Stimulated activated CD4-positive, alpha-beta T cell treated with anti-CD3 and anti-CD28 coated beads, TNF-alpha, amount 100 ng/mL, for 24 hours (primary cell): ENCODE measurements around the gene CPA5.

Experiments used
- DNase-seq, 3 experiments: peaks; one replicate each; pipeline ENCODE4 v3.0.0-alpha.2; 2020; ENCODE audit warnings: low read depth in 3 of 3

The CPA5 gene

DNA sequence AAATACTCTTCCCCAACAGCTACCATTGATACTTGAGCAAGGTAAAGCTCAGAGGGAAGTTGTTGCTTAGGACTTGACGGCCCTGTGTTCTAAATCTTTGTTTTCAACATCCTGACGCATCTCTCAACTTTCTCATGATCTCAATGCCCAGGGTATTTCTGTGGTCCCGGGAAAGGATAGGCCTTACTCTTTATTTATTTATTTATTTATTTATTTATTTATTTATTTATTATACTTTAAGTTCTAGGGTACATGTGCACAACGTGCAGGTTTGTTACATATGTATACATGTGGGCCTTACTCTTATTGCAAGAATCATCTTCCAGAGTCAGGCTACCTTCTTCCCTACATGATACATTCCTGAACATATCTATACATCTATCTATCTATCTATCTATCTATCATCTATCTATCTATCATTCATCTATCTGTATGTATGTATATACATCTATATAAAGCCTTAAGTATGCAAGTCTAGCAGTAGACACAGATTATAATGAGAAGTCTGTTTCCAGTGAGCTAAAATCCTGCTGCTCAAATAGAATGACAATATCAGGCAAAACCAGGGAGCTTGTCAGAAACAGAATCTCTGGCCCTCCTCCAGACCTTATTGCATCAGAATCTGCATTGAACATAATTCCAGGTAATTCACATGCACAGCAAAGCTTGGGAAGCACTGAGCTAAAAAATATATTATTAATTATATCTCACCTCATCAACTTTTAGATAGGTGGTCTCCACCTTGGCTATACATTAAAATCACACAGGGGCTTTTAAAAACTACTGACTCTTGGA lies 12.2 kb upstream of the CPA5 start:
- no peak for DNase-seq

DNA sequence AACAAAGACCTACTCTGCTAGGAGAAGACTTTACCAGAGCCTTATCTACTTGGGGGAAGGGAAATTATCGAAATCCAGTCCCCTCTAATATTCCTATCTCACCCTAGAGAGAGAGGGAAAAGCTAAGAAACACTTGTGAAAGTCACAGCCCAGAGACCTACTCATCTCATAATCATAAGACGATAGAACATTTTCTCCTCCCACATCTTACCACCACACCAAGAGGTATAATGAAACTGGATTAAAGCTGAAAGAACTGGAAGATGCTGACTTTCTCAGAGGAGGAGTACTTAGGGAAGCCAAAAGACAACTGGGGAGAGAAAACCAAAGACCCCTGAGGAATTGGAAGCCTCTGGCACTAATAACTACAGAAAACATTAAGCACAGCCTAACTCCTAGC lies 10.8 kb upstream of the CPA5 start:
- no peak for DNase-seq

GRCh38 chr7:130334274-130334673 lies 10.3 kb upstream of the CPA5 start:
- DNase-seq: no peak

- no peak for DNase-seq
Measured at GRCh38 chr7:130337410-130337971, 7.1 kb upstream of the CPA5 start.

DNA sequence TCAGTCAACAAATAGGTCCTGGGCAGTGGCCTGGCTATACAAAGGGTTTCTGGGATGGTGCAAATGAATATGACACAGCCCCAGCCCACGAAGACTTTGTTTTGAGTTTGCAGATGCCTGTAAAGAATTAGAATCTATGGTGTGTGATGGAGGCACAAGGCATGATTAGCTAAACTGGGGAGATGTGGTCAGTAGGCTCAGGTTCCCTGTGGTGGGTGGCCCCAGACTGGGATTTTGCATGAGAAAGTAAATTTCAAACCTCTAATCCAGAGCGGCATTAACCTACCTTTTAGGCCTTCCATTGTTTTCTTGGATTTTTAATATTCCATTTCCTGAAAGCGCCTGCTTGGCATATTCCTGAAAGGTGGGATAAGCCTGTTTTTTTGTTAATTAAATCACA lies 6.4 kb upstream of the CPA5 start:
- no peak for DNase-seq

- DNase-seq: no peak
Measured at GRCh38 chr7:130341882-130342281, 2.7 kb upstream of the CPA5 start.

- no peak for DNase-seq
Measured at GRCh38 chr7:130342701-130343380, 1.8 kb upstream of the CPA5 start.

DNA sequence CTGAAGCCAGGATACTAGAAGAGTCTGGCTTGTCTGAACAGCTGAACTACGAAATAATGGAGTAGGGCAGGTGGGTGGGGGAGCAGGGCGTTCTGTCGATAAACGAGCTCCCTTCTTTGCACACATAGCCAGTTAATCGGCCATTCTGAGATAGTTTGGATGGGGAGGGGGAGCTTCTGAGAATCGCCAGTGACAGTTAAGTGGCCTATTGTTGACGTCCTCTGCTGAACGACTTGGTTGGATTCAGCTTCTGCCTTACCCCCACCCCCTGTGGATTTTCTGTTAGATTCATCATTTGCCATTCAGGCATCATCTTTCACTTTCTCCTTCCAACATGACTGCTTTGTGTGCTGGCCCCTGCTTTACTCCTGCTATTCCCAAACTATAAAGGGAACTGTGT lies 520 bp downstream of the CPA5 start:
- DNase-seq: no peak

DNA sequence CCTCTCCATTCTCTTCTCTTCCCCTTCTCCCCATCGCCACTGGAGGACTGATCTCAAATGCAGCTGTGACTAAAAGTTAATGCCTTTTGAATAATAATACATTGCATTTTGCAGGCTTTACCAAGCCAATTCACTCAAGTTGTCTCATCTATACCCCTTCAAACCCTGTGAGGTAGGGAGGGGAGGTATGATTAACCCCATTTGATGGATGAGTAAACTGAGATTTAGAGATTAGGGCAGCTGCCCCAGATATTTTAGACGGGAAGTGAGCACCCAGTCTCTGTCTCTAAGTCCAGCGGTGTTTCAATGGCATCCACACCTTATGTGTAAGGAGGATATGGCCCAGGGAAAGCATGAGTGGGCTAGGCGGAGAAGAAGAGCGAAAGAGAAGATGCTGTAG lies 1.1 kb downstream of the CPA5 start:
- no peak for DNase-seq

GRCh38 chr7:130346177-130346905 lies 1.7 kb downstream of the CPA5 start:
- no peak for DNase-seq

GRCh38 chr7:130346941-130347340 lies 2.3 kb downstream of the CPA5 start:
- DNase-seq: no peak

DNA sequence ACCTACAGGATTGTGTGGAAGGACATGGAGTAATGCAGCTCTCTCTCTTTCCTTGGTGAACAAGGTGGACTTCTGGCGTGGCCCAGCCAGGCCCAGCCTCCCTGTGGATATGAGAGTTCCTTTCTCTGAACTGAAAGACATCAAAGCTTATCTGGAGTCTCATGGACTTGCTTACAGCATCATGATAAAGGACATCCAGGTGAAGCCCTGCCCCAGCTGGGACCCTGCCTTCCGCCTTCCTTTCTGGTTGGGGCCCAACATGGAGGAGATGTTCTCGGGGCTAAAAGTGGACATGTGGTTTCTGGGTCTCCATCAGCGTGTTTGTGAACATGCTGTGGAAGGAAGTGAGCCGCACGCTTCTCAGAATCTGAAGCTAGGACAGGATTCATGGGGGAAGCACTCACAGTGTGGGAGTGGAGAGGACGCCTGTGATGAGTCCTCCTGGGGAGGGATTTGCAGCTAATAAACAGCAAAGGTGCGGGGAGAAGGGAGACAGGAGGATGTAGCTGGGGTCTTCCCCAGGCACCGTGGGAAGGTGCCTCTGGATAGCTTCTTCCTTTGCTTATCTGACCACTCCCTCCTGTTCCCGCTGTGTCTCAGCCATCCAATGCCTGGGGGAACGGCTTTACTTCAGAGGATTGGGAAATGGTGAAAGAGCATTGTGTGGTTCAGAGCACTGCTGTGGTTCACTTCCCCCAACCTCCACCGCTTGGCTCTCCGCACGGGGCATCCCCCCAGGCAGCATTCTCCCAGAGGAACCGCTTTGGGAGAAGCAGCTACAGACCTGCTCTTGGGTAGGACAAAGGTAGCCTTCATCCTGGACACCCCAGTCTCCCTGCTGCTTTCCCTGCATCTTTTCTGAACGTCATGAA lies 5.5 kb downstream of the CPA5 start:
- no peak for DNase-seq

- DNase-seq: no peak
Measured at GRCh38 chr7:130350945-130351790, 6.6 kb downstream of the CPA5 start.

GRCh38 chr7:130351791-130352090 lies 7.1 kb downstream of the CPA5 start:
- no peak for DNase-seq

GRCh38 chr7:130352194-130353074 lies 7.8 kb downstream of the CPA5 start:
- DNase-seq: no peak

DNA sequence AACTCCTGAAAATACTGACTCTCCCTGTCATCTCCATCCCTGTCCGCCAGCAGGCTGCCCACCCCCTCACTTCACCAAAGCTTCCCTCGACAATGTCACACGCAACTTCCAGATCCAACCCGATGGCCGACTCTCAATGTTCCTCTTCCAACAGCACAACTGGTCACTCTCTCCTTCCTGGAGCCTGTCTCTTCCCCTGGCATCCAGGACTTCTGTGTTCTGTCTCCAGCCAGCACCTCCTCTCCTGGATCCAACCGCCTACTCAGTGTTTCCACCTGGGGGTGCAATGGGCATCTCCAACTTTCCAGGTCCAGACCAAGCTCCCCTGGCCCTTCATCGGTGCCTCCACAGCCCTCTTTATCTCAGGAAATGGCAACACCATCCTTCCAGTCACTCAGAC lies 8.6 kb downstream of the CPA5 start:
- no peak for DNase-seq

GRCh38 chr7:130356121-130356875 lies 11.7 kb downstream of the CPA5 start:
- no peak for DNase-seq

- DNase-seq: peak in 1 of 3 experiments; percentile 18
Measured at GRCh38 chr7:130356876-130357611, 12.4 kb downstream of the CPA5 start.
